OCI-LY1 (cell line): ENCODE data around the gene ARIH2.

Experiments
- CTCF ChIP-seq: fragments of 200-600 bp; sonication (generic), shearing (Covaris generic); IDR thresholded peaks from 2 replicates; pipeline ENCODE4 v1.5.1; 2017; ENCODE audit warnings: mild to moderate bottlenecking, antibody characterized with exemption, low read length, moderate library complexity, mixed read lengths
- EZH2 ChIP-seq: fragments of 200-600 bp; sonication (generic), shearing (Covaris generic); IDR thresholded peaks from 2 replicates; pipeline ENCODE4 v1.8.0; 2017; ENCODE audit warnings: borderline replicate concordance, mixed run types, mild to moderate bottlenecking, antibody characterized with exemption, low read length, moderate library complexity, mixed read lengths

DNA sequence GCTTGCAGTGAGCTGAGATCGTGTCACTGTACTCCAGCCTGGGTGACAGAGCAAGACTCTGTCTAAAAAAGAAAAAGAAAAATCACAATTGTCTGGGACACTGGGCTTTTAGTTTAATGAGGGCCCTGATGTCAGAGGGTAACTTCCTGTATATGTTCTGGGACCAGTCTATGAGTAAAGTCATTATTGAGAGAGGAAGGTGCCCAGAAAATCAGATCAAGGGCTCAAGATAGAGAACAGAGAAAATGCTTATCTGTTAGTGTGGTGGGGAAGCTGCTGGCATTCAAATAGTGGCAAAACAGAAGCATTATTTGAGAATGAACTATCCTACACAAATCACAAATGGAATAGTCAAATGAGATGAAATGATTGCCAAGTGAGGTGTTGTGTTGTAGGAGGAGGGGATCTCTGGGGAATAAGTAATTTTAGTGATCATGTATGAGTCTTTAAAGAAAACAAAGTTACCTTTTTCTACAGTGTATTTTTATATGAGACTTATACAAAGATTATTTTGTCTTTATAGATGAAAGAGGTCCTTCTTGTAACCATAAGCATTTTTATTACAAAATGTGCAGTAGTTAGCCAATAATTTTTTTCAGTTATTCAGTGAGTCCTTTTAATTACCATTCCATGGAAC, 13.4 kb downstream of the ARIH2 start:
- TF ChIP-seq CTCF (no peak), EZH2 (no peak)
